DND-41 (cell line): ENCODE results near the gene PNMA8A.
"Not testable (repeated sequence)": the region's sequence is repeated elsewhere in the genome, so short reads cannot be mapped to it uniquely, and the experiment has no call there.

Source experiments
- ATAC-seq: fragments of 200-7000 bp; cut with Tn5 transposase; 3 replicates; pipeline ENCODE4 v1.9.1; 2021; ENCODE audit warnings: low read depth; ENCODE audit not compliant: insufficient read depth
- DNase-seq: peaks from one replicate; pipeline ENCODE4 v3.0.0-alpha.2; 2020
- H2AFZ ChIP-seq: 2 replicates; pipeline ENCODE4 v1.6.0; 2012; ENCODE audit warnings: low read depth, low read length
- H3K27ac ChIP-seq: 2 replicates; pipeline ENCODE4 v1.5.1; 2012; ENCODE audit warnings: low read length, inconsistent platforms
- H3K27me3 ChIP-seq: fragments of 200-600 bp; sonication (generic); 2 replicates; pipeline ENCODE4 v1.6.0; 2012; ENCODE audit warnings: low read length, mild to moderate bottlenecking, inconsistent platforms; ENCODE audit not compliant: insufficient read depth, poor library complexity
- H3K36me3 ChIP-seq: 2 replicates; pipeline ENCODE4 v1.5.1; 2012; ENCODE audit warnings: low read length, inconsistent platforms; ENCODE audit not compliant: insufficient read depth
- H3K4me1 ChIP-seq: 2 replicates; pipeline ENCODE4 v1.5.1; 2012; ENCODE audit warnings: mild to moderate bottlenecking, low read length; ENCODE audit not compliant: insufficient read depth
- H3K4me2 ChIP-seq: 2 replicates; pipeline ENCODE4 v1.6.0; 2012; ENCODE audit warnings: mild to moderate bottlenecking, moderate library complexity, low read length, inconsistent platforms; ENCODE audit not compliant: insufficient read depth
- H3K4me3 ChIP-seq, 2 experiments: fragments of 200-600 bp in 1 of 2; shearing (Covaris generic) in 1 of 2; 2 replicates each; pipeline ENCODE4 v1.5.1; 2012 to 2016; ENCODE audit warnings: inconsistent platforms in 2 of 2, low read length in 2 of 2, mild to moderate bottlenecking in 2 of 2, low read depth in 1 of 2, moderate library complexity in 1 of 2
- H3K79me2 ChIP-seq: 2 replicates; pipeline ENCODE4 v1.6.0; 2012; ENCODE audit warnings: low read length, inconsistent platforms; ENCODE audit not compliant: insufficient read depth
- H3K9ac ChIP-seq: 2 replicates; pipeline ENCODE4 v1.6.0; 2012; ENCODE audit warnings: low read depth, mild to moderate bottlenecking, inconsistent platforms, low read length, moderate library complexity
- H3K9me3 ChIP-seq: 2 replicates; pipeline ENCODE4 v1.5.1; 2012; ENCODE audit warnings: low read length, moderate library complexity, mild to moderate bottlenecking, inconsistent platforms; ENCODE audit not compliant: insufficient read depth, severe bottlenecking
- H4K20me1 ChIP-seq: 2 replicates; pipeline ENCODE4 v1.6.0; 2012; ENCODE audit warnings: low read length; ENCODE audit not compliant: insufficient read depth
- EZH2 ChIP-seq: IDR thresholded peaks from 3 replicates; pipeline ENCODE4 v1.6.1; 2012; ENCODE audit warnings: borderline replicate concordance, low read depth, mild to moderate bottlenecking, moderate library complexity, low read length, inconsistent platforms; ENCODE audit not compliant: severe bottlenecking
- TF ChIP-seq, protein P1 (sequence below): IDR thresholded peaks from 2 replicates; pipeline ENCODE4 v1.5.1; 2012; ENCODE audit warnings: borderline replicate concordance, low read length, moderate library complexity, mild to moderate bottlenecking; ENCODE audit not compliant: poor library complexity, severe bottlenecking; ENCODE audit errors: extremely low read depth

The PNMA8A gene

DNA sequence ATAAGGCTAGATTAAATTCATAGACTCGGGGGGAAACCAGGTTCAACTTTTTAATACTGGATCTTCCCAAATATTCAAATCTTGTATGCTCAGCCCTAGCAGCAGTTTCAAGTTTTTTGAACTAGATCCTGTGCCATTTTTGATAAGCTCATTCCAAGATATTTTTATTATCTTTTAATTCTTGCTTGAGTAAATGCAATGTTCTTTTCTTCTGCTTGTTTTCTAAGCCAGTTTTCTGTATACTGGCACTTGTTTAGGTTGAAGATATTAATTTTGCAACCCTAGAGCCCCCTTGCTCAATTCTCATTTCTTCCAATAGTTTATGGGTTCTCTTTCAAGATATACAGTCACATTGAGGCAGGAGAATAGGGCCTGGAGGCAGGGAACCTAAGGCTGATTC is 29.5 kb downstream of the PNMA8A start:
- TF ChIP-seq, protein P1, sequence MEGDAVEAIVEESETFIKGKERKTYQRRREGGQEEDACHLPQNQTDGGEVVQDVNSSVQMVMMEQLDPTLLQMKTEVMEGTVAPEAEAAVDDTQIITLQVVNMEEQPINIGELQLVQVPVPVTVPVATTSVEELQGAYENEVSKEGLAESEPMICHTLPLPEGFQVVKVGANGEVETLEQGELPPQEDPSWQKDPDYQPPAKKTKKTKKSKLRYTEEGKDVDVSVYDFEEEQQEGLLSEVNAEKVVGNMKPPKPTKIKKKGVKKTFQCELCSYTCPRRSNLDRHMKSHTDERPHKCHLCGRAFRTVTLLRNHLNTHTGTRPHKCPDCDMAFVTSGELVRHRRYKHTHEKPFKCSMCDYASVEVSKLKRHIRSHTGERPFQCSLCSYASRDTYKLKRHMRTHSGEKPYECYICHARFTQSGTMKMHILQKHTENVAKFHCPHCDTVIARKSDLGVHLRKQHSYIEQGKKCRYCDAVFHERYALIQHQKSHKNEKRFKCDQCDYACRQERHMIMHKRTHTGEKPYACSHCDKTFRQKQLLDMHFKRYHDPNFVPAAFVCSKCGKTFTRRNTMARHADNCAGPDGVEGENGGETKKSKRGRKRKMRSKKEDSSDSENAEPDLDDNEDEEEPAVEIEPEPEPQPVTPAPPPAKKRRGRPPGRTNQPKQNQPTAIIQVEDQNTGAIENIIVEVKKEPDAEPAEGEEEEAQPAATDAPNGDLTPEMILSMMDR, result no peak
- no peak for TF ChIP-seq EZH2
- no peak overlapping the region for H3K4me2 ChIP-seq
- no peak for DNase-seq
- H3K36me3 ChIP-seq, result no peaks in the 10 kb centered on the region
- H3K9me3 ChIP-seq, result no peaks in the 10 kb centered on the region
- no peaks in the 10 kb centered on the region for H3K79me2 ChIP-seq
- no peak overlapping the region for H3K27ac ChIP-seq
- H3K4me3 ChIP-seq, result no peak overlapping the region
- H4K20me1 ChIP-seq, result no peaks in the 10 kb centered on the region
- H3K27me3 ChIP-seq, result no peaks in the 10 kb centered on the region
- H3K9ac ChIP-seq, result no peak overlapping the region
- H3K4me1 ChIP-seq, result no peaks in the 10 kb centered on the region
- ATAC-seq, result no peak
- no peak overlapping the region for H2AFZ ChIP-seq

DNA sequence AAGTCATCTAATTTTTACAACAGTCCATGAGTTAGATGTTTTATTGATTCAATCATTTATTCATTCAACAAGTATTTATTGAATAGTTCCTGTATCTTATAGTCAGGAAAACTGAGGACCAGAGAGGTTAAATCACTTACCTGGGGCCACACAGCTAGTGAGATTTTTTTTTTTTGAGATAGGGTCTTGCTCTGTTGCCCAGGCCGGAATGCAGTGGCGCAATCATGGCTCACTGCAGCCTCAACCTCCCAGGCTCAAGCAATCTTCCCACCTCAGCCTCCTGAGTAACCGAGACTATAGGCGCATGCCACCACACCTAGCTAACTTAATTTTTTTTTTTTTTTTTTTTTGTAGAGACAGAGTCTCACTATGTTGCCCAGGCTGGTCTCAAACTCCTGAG is 35.7 kb downstream of the PNMA8A start:
- not testable (repeated sequence) for H3K9me3 ChIP-seq, H3K27ac ChIP-seq, H4K20me1 ChIP-seq, H3K4me2 ChIP-seq, H3K36me3 ChIP-seq, H2AFZ ChIP-seq, DNase-seq, H3K9ac ChIP-seq, H3K27me3 ChIP-seq, H3K79me2 ChIP-seq, ATAC-seq, H3K4me3 ChIP-seq, H3K4me1 ChIP-seq

DNA sequence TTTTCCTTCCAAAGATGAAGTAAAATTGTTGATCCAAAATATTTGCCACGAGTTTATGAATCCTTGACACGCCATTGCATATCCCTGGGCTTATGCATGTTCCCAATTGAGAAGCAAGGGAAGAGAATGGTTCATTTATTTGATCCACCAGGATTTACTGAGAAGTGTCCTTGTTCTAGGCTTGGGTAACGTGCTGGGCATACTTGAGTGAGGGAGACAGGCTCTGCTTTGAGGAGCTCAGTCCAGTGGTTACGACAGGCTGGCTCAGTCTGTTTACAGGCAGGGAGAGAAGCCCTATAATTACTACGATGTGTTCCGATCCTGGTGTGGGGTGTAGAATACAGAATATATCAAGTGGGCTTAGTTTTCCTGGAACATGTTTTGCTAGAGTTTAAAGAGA is 36.4 kb downstream of the PNMA8A start:
- Histone ChIP-seq H2AFZ (no peak overlapping the region), H4K20me1 (no peaks in the 10 kb centered on the region), H3K9ac (no peak overlapping the region), H3K27me3 (no peaks in the 10 kb centered on the region), H3K4me3 (no peak overlapping the region), H3K4me2 (no peak overlapping the region), H3K4me1 (no peaks in the 10 kb centered on the region), H3K79me2 (no peaks in the 10 kb centered on the region), H3K9me3 (no peaks in the 10 kb centered on the region), H3K36me3 (no peaks in the 10 kb centered on the region), H3K27ac (no peak overlapping the region)
- TF ChIP-seq, protein P1, result no peak
- TF ChIP-seq EZH2, result no peak
- DNase-seq (no peak), ATAC-seq (no peak)

DNA sequence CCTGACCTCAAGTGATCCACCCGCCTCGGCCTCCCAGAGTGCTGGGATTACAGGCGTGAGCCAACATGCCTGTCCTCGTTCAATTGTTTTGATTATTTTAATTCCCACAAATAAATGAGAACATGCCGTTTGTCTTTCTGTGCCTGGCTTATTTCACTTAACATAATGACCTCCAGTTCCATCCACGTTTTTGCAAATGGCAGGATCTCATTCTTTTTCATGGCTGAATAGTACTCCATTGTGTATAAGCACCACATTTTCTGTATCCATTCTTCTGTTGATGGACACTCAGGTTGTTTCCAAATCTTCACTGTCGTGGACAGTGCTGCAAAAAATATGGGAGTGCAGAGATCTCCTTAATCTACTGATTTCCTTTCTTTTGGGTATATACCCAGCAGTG is 37.9 kb downstream of the PNMA8A start:
- not testable (repeated sequence) for H3K79me2 ChIP-seq, H2AFZ ChIP-seq, H3K27ac ChIP-seq, ATAC-seq, H3K4me3 ChIP-seq, H3K4me1 ChIP-seq, H3K9me3 ChIP-seq, H3K27me3 ChIP-seq, H3K9ac ChIP-seq, H4K20me1 ChIP-seq, DNase-seq, H3K36me3 ChIP-seq, H3K4me2 ChIP-seq
